ENCODE results near the gene GSC2. TPM values are rescaled to one million over a fixed set of nuclear protein-coding genes. Genes with fewer than 3 reads are reported as not detected.

Gene GSC2
- total RNA-seq (not detected), total RNA-seq (0 to 0.25 (median 0) reads per million in 172 experiments)
- not detected for polyA plus RNA-seq (2013, experiment 1 of 2)
- polyA plus RNA-seq (2013, experiment 2 of 2), result not detected

DNA sequence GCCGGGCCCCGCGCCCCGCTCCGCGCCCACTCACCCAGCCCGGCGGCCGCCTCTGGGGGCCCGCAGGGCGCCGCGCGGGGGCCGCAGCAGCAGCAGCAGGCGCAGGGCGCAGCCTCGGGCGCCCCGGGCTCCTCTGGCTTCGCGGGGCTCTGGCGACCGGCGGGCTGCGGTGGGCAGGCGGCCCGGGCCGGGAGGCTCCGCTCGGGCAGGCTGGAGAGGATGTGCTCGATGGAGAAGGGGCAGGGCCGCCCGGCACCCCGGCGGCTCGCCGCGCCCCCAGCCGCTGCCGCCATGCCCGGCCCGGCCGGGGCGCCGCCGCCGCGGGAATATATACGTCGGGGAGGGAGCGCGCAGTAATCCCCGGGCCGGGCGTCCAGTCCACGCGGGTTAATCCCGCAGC, at the start of gene GSC2:
Gene GSC2 (minus strand): TSS at position 302 of the 400 bp plus-strand sequence. CDS start 9 bp downstream, at position 293.
- no peaks in the 10 kb centered on the region for H3K9me3 Mint-ChIP-seq
- peaks cover 48% of the 10 kb centered on the region for H3K27me3 Mint-ChIP-seq
- Histone ChIP-seq H3K27ac (ENCODE audit: low read depth in 1 of 2, low read length in 2 of 2) (no peak within 1 kb of the TSS), H3K9me3 (ENCODE audit: control insufficient read depth in 1 of 2, insufficient read depth in 1 of 2, low read length in 2 of 2) (peaks cover 5 to 21% of the 10 kb centered on the region in 2 experiments), H3K36me3 (ENCODE audit: insufficient read depth, low read length) (no peaks in the 10 kb centered on the region), H3K27me3 (ENCODE audit: control insufficient read depth in 1 of 2, insufficient read depth in 2 of 2, low read length in 2 of 2) (peaks cover 40 to 45% of the 10 kb centered on the region in 2 experiments), H3K4me1 (ENCODE audit: insufficient read depth, low read length) (peaks cover 20% of the 10 kb centered on the region), H3K4me3 (ENCODE audit: low read length) (peak within 1 kb of the TSS; percentile 26)
- H3K4me3 Mint-ChIP-seq, result peak within 1 kb of the TSS; percentile 69
- ChIA-PET CTCF (no interaction called here), POLR2A (no interaction called here)
- peaks cover 9% of the 10 kb centered on the region for H3K4me1 Mint-ChIP-seq (ENCODE audit: low read depth)
- no peak within 1 kb of the TSS for H3K27ac Mint-ChIP-seq
- no peak for DNase-seq
- intact Hi-C loops (cut with DNase I, micrococcal nuclease), result loop anchor here (10.0 kb wide), 2 partner anchors 295 to 325 kb away; partner anchors contain the start of genes C22orf39 (in 1 of the 2), CDC45 (in 1 of the 2) and UFD1 (in 1 of the 2)
- TF ChIP-seq, protein P1, sequence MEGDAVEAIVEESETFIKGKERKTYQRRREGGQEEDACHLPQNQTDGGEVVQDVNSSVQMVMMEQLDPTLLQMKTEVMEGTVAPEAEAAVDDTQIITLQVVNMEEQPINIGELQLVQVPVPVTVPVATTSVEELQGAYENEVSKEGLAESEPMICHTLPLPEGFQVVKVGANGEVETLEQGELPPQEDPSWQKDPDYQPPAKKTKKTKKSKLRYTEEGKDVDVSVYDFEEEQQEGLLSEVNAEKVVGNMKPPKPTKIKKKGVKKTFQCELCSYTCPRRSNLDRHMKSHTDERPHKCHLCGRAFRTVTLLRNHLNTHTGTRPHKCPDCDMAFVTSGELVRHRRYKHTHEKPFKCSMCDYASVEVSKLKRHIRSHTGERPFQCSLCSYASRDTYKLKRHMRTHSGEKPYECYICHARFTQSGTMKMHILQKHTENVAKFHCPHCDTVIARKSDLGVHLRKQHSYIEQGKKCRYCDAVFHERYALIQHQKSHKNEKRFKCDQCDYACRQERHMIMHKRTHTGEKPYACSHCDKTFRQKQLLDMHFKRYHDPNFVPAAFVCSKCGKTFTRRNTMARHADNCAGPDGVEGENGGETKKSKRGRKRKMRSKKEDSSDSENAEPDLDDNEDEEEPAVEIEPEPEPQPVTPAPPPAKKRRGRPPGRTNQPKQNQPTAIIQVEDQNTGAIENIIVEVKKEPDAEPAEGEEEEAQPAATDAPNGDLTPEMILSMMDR (IDR thresholded peaks at IDR 0.05), result no peak
- H3K36me3 Mint-ChIP-seq (ENCODE audit: low read depth), result no peaks in the 10 kb centered on the region
- ATAC-seq (ENCODE audit: poor library complexity), result no peak

DNA sequence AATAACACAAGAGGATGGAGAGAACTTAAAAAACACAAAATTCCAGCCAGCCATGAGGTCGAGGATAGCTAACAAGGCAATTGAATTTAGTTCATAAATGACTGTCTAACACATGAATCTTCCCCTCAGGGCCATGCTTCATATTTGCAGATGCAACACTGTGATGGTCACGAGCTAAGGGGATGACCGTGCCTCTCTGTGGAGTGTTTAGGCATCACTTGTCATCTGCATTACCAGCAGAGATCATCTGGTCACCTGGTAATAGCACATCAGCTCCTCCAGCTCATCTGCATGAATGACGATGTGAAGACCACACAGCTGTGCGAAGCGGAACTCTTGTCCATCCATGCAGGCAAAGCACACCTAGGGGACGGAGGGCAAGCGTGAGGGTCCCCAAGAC, 49.4 kb upstream of the GSC2 start:
- no peaks in the 10 kb centered on the region for H3K36me3 ChIP-seq (ENCODE audit: insufficient read depth, low read length)
- no peak overlapping the region for H3K4me3 ChIP-seq (ENCODE audit: low read length)
- CTCF ChIA-PET, result no interaction called here
- Mint-ChIP-seq H3K27me3 (no peaks in the 10 kb centered on the region), H3K36me3 (ENCODE audit: low read depth) (no peaks in the 10 kb centered on the region), H3K27ac (no peak overlapping the region), H3K4me3 (no peak overlapping the region), H3K9me3 (no peaks in the 10 kb centered on the region), H3K4me1 (ENCODE audit: low read depth) (no peaks in the 10 kb centered on the region)
- intact Hi-C loops (cut with DNase I, micrococcal nuclease), result no loop called here
- no peaks in the 10 kb centered on the region for H3K9me3 ChIP-seq (ENCODE audit: control insufficient read depth in 1 of 2, insufficient read depth in 1 of 2, low read length in 2 of 2)
- H3K27me3 ChIP-seq (ENCODE audit: control insufficient read depth in 1 of 2, insufficient read depth in 2 of 2, low read length in 2 of 2), result no peaks in the 10 kb centered on the region
- no peak overlapping the region for H3K27ac ChIP-seq (ENCODE audit: low read depth in 1 of 2, low read length in 2 of 2)
- ATAC-seq (ENCODE audit: poor library complexity) (no peak), DNase-seq (no peak)
- TF ChIP-seq, protein P1 (IDR thresholded peaks at IDR 0.05), result no peak
- POLR2A ChIA-PET, result no interaction called here
- H3K4me1 ChIP-seq (ENCODE audit: insufficient read depth, low read length), result peaks cover 8% of the 10 kb centered on the region

GRCh38 chr22:19197997-19198865, 48.1 kb upstream of the GSC2 start:
- ChIA-PET POLR2A (no interaction called here), CTCF (no interaction called here)
- Histone ChIP-seq H3K9me3 (ENCODE audit: control insufficient read depth in 1 of 2, insufficient read depth in 1 of 2, low read length in 2 of 2) (no peaks in the 10 kb centered on the region), H3K36me3 (ENCODE audit: insufficient read depth, low read length) (no peaks in the 10 kb centered on the region), H3K4me1 (ENCODE audit: insufficient read depth, low read length) (peaks cover 8% of the 10 kb centered on the region), H3K4me3 (ENCODE audit: low read length) (no peak overlapping the region), H3K27ac (ENCODE audit: low read depth in 1 of 2, low read length in 2 of 2) (no peak overlapping the region), H3K27me3 (ENCODE audit: control insufficient read depth in 1 of 2, insufficient read depth in 2 of 2, low read length in 2 of 2) (no peaks in the 10 kb centered on the region)
- DNase-seq (no peak), ATAC-seq (ENCODE audit: poor library complexity) (no peak)
- Mint-ChIP-seq H3K36me3 (ENCODE audit: low read depth) (no peaks in the 10 kb centered on the region), H3K4me3 (no peak overlapping the region), H3K4me1 (ENCODE audit: low read depth) (no peaks in the 10 kb centered on the region), H3K27me3 (no peaks in the 10 kb centered on the region), H3K9me3 (no peaks in the 10 kb centered on the region), H3K27ac (no peak overlapping the region)
- TF ChIP-seq, protein P1 (IDR thresholded peaks at IDR 0.05), result no peak
- intact Hi-C loops (cut with DNase I, micrococcal nuclease), result no loop called here

All from CD4-positive, alpha-beta T cell (primary cell).